ENCODE results near the gene BCAT1. TPM values are rescaled to one million over a fixed set of nuclear protein-coding genes. Genes with fewer than 3 reads are reported as not detected.

BCAT1 gene
- total and polyA plus RNA-seq, 2 donors (not counting 3 experiments of a cell fraction or from before 2014, with no cell fraction given) = 21.6 to 267 TPM

GRCh38 chr12:24895612-24896011, 53.3 kb downstream of the BCAT1 start:
- ChIA-PET POLR2A (interaction anchor here (1.5 kb wide), 1 partner anchor 51 kb away, joined by 4 read pairs; no protein-coding TSS in a partner anchor), CTCF (interaction anchor here (0.8 to 1.9 kb wide), 4 partner anchors 11 to 43 kb away, joined by 3 to 12 read pairs (median 6); no protein-coding TSS in a partner anchor)
- Histone ChIP-seq H3K27me3 (ENCODE audit: control insufficient read depth in 2 of 2, insufficient read depth in 2 of 2, low read length in 2 of 2) (no peaks in the 10 kb centered on the region), H3K9ac (replicated peaks; ENCODE audit: extremely low read depth, insufficient read depth, low read length) (peak overlapping the region; percentile 70), H3K9me3 (replicated peaks; ENCODE audit: control insufficient read depth, insufficient read depth, low read length) (no peaks in the 10 kb centered on the region), H3K4me3 (replicated peaks in 1 of 3; ENCODE audit: insufficient read depth in 1 of 3, low read depth in 1 of 3, low read length in 3 of 3) (peak overlapping the region in 1 of 3 experiments; percentile 10), H3K79me2 (ENCODE audit: control insufficient read depth, insufficient read depth, low read length) (peaks cover 64% of the 10 kb centered on the region), H3K9me1 (replicated peaks; ENCODE audit: control insufficient read depth, extremely low read depth, insufficient read depth, low read length) (no peaks in the 10 kb centered on the region), H4K20me1 (replicated peaks; ENCODE audit: control insufficient read depth, extremely low read depth, insufficient read depth, low read length) (no peaks in the 10 kb centered on the region), H3K4me2 (ENCODE audit: insufficient read depth, low read length) (peak overlapping the region; percentile 76), H3K4me1 (ENCODE audit: control insufficient read depth, extremely low read depth, insufficient read depth, low read length) (peaks cover 72% of the 10 kb centered on the region), H3K27ac (ENCODE audit: insufficient read depth, low read depth, low read length) (peak overlapping the region; percentile 88), H2AFZ (ENCODE audit: low read depth, low read length) (no peak overlapping the region), H3K36me3 (ENCODE audit: control insufficient read depth in 2 of 2, extremely low read depth in 1 of 2, insufficient read depth in 2 of 2, low read length in 2 of 2) (peaks cover 3 to 4% of the 10 kb centered on the region in 2 experiments)
- FAIRE-seq (peak; percentile 21), DNase-seq (ENCODE audit: low read depth, low spot score) (peak; percentile 79)
- intact Hi-C loops (cut with micrococcal nuclease) (loop anchor here (1.0 kb wide), 1 partner anchor 54 kb away; the partner anchor contains the start of gene BCAT1), dilution Hi-C loops (cut with MboI; ENCODE audit: extremely low pct_ligation_motif_present, low sequenced_read_pairs) (no loop called here)
- no TSS peak for BruUV-seq (replicated peaks)
- TF ChIP-seq MYC (IDR thresholded peaks at IDR 0.05; ENCODE audit: low read depth, low read length) = no peak
- TF ChIP-seq GATA2 (IDR thresholded peaks at IDR 0.05; ENCODE audit: insufficient read depth, insufficient read length, low read depth, low read length) = peak; percentile 29
- no peak for TF ChIP-seq POLR2AphosphoS5 (IDR thresholded peaks at IDR 0.05; ENCODE audit: insufficient read depth, low read depth, low read length)
- TF ChIP-seq JUN (IDR thresholded peaks at IDR 0.05; ENCODE audit: borderline replicate concordance, insufficient read depth, insufficient read length, low read depth) = peak; percentile 68
- peak; percentile 48 for TF ChIP-seq FOS (IDR thresholded peaks at IDR 0.05; ENCODE audit: borderline replicate concordance, insufficient read depth, low read length)

GRCh38 chr12:24894879-24895278, 54.0 kb downstream of the BCAT1 start:
- Histone ChIP-seq H4K20me1 (replicated peaks; ENCODE audit: control insufficient read depth, extremely low read depth, insufficient read depth, low read length) (no peaks in the 10 kb centered on the region), H3K36me3 (ENCODE audit: control insufficient read depth in 2 of 2, extremely low read depth in 1 of 2, insufficient read depth in 2 of 2, low read length in 2 of 2) (peaks cover 3 to 4% of the 10 kb centered on the region in 2 experiments), H2AFZ (ENCODE audit: low read depth, low read length) (no peak overlapping the region), H3K27me3 (ENCODE audit: control insufficient read depth in 2 of 2, insufficient read depth in 2 of 2, low read length in 2 of 2) (no peaks in the 10 kb centered on the region), H3K4me1 (ENCODE audit: control insufficient read depth, extremely low read depth, insufficient read depth, low read length) (peaks cover 64% of the 10 kb centered on the region), H3K4me3 (replicated peaks in 1 of 3; ENCODE audit: insufficient read depth in 1 of 3, low read depth in 1 of 3, low read length in 3 of 3) (peak overlapping the region in 1 of 3 experiments; percentile 10), H3K9me1 (replicated peaks; ENCODE audit: control insufficient read depth, extremely low read depth, insufficient read depth, low read length) (no peaks in the 10 kb centered on the region), H3K79me2 (ENCODE audit: control insufficient read depth, insufficient read depth, low read length) (peaks cover 62% of the 10 kb centered on the region), H3K9ac (replicated peaks; ENCODE audit: extremely low read depth, insufficient read depth, low read length) (peak overlapping the region; percentile 70), H3K27ac (ENCODE audit: insufficient read depth, low read depth, low read length) (peak overlapping the region; percentile 88), H3K9me3 (replicated peaks; ENCODE audit: control insufficient read depth, insufficient read depth, low read length) (no peaks in the 10 kb centered on the region), H3K4me2 (ENCODE audit: insufficient read depth, low read length) (peak overlapping the region; percentile 76)
- TF ChIP-seq CTCF (IDR thresholded peaks at IDR 0.05; ENCODE audit: extremely low read depth in 1 of 2, insufficient read depth in 1 of 2, low read depth in 1 of 2, low read length in 2 of 2) (no peak), EZH2 (IDR thresholded peaks at IDR 0.05; ENCODE audit: borderline replicate concordance, low read depth, low read length, severe bottlenecking) (no peak), GATA2 (IDR thresholded peaks at IDR 0.05; ENCODE audit: insufficient read depth, insufficient read length, low read depth, low read length) (peak; percentile 75), JUN (IDR thresholded peaks at IDR 0.05; ENCODE audit: borderline replicate concordance, insufficient read depth, insufficient read length, low read depth) (no peak), POLR2AphosphoS5 (IDR thresholded peaks at IDR 0.05; ENCODE audit: insufficient read depth, low read depth, low read length) (peak; percentile 30), MYC (IDR thresholded peaks at IDR 0.05; ENCODE audit: low read depth, low read length) (no peak), POLR2A (IDR thresholded peaks at IDR 0.05; ENCODE audit: low read depth, low read length) (no peak), FOS (IDR thresholded peaks at IDR 0.05; ENCODE audit: borderline replicate concordance, insufficient read depth, low read length) (peak; percentile 1)
- ChIA-PET CTCF (interaction anchor here (1.1 to 1.9 kb wide), 7 partner anchors 9 to 43 kb away, joined by 3 to 12 read pairs (median 5); no protein-coding TSS in a partner anchor), POLR2A (interaction anchor here (1.5 kb wide), 1 partner anchor 52 kb away, joined by 4 read pairs; no protein-coding TSS in a partner anchor)
- dilution Hi-C loops (cut with MboI; ENCODE audit: extremely low pct_ligation_motif_present, low sequenced_read_pairs) (no loop called here), intact Hi-C loops (cut with micrococcal nuclease) (loop anchor here (1.0 kb wide), 1 partner anchor 54 kb away; the partner anchor contains the start of gene BCAT1)
- no TSS peak for BruUV-seq (replicated peaks)
- DNase-seq (ENCODE audit: low read depth, low spot score) = peak; percentile 89
- peak; percentile 81 for FAIRE-seq
